CD14-positive monocyte (primary cell): ENCODE measurements around the gene HDAC4. TPM values are rescaled to one million over a fixed set of nuclear protein-coding genes. Genes with fewer than 3 reads are reported as not detected.

ENCODE experiments used
- DNase-seq, 3 donors: peaks; one replicate each; pipeline ENCODE4 v3.0.0-alpha.2; 2011 to 2022
- H2AFZ ChIP-seq: 2 replicates; pipeline ENCODE4 v1.6.0; 2012; ENCODE audit warnings: mild to moderate bottlenecking, low read depth, low read length, inconsistent platforms; ENCODE audit not compliant: insufficient read depth, poor library complexity, severe bottlenecking
- H3K27ac ChIP-seq, 2 donors: 1 replicate in 1 of 2; 2 replicates in 1 of 2; pipeline ENCODE4 v1.5.1; 2012 to 2013; ENCODE audit warnings: low read length in 2 of 2, control low read depth in 1 of 2, inconsistent platforms in 1 of 2, low read depth in 1 of 2, mild to moderate bottlenecking in 1 of 2
- H3K27me3 ChIP-seq, 2 donors: one replicate each; pipeline versions ENCODE4 v1.6.0 to v1.6.1; 2011 to 2013; ENCODE audit warnings: low read length in 2 of 2; ENCODE audit not compliant: control insufficient read depth in 2 of 2, insufficient read depth in 2 of 2
- H3K36me3 ChIP-seq, 2 donors: replicated peaks in 1 of 2; 1 replicate in 1 of 2; 2 replicates in 1 of 2; pipeline versions ENCODE4 v1.5.1 to v1.6.1; 2012 to 2013; ENCODE audit warnings: low read length in 2 of 2, control low read depth in 1 of 2, inconsistent platforms in 1 of 2, mild to moderate bottlenecking in 1 of 2; ENCODE audit not compliant: insufficient read depth in 2 of 2, control insufficient read depth in 1 of 2
- H3K4me1 ChIP-seq, 2 donors: 1 replicate in 1 of 2; 2 replicates in 1 of 2; pipeline versions ENCODE4 v1.5.1 to v1.6.1; 2012 to 2013; ENCODE audit warnings: low read length in 2 of 2, control low read depth in 1 of 2, inconsistent platforms in 1 of 2, mild to moderate bottlenecking in 1 of 2, moderate library complexity in 1 of 2; ENCODE audit not compliant: insufficient read depth in 2 of 2, control insufficient read depth in 1 of 2
- H3K4me2 ChIP-seq: replicated peaks from 2 replicates; pipeline ENCODE3; 2012; ENCODE audit warnings: low read length, moderate library complexity, mild to moderate bottlenecking; ENCODE audit not compliant: poor library complexity, severe bottlenecking; ENCODE audit errors: extremely low read depth
- H3K4me3 ChIP-seq, 3 experiments: fragments of 200-600 bp in 1 of 3; sonication (generic) in 1 of 3; replicated peaks in 1 of 3; 1 replicate in 2 of 3; 2 replicates in 1 of 3; pipeline ENCODE4 v1.5.1; 2011 to 2013; ENCODE audit warnings: low read length in 3 of 3, mild to moderate bottlenecking in 3 of 3, control low read depth in 2 of 3, low read depth in 2 of 3, inconsistent platforms in 1 of 3, moderate library complexity in 1 of 3
- H3K79me2 ChIP-seq: 2 replicates; pipeline ENCODE4 v1.6.0; 2012; ENCODE audit warnings: mild to moderate bottlenecking, control low read depth, inconsistent platforms, low read length, moderate library complexity; ENCODE audit not compliant: insufficient read depth
- H3K9ac ChIP-seq: 2 replicates; pipeline ENCODE4 v1.6.0; 2017; ENCODE audit warnings: low read length, mild to moderate bottlenecking; ENCODE audit not compliant: insufficient read depth, poor library complexity, severe bottlenecking
- H3K9me3 ChIP-seq, 2 donors: replicated peaks in 1 of 2; 1 replicate in 1 of 2; 2 replicates in 1 of 2; pipeline versions ENCODE4 v1.5.1 to v1.6.1; 2012 to 2013; ENCODE audit warnings: low read length in 2 of 2, control low read depth in 1 of 2; ENCODE audit not compliant: control insufficient read depth in 1 of 2, insufficient read depth in 1 of 2
- H4K20me1 ChIP-seq: 2 replicates; pipeline ENCODE4 v1.6.0; 2012; ENCODE audit warnings: mild to moderate bottlenecking, low read length, control low read depth, moderate library complexity; ENCODE audit not compliant: insufficient read depth
- H3K27ac Mint-ChIP-seq, 7 donors: one replicate each; pipeline ENCODE4 v1.8.0; 2020; ENCODE audit warnings: mild to moderate bottlenecking in 7 of 7, mixed read lengths in 7 of 7, moderate library complexity in 6 of 7, inconsistent platforms in 2 of 7
- H3K27me3 Mint-ChIP-seq, 3 donors: one replicate each; pipeline ENCODE4 v1.8.0; 2021 to 2022; ENCODE audit warnings: low read depth in 3 of 3, mild to moderate bottlenecking in 3 of 3, mixed read lengths in 3 of 3, moderate library complexity in 3 of 3, inconsistent platforms in 1 of 3
- H3K36me3 Mint-ChIP-seq, 2 donors: one replicate each; pipeline ENCODE4 v1.8.0; 2020; ENCODE audit warnings: mixed read lengths in 2 of 2, inconsistent platforms in 1 of 2, mild to moderate bottlenecking in 1 of 2
- H3K4me1 Mint-ChIP-seq: one replicate; pipeline ENCODE4 v1.8.0; 2020; ENCODE audit warnings: mild to moderate bottlenecking, mixed read lengths
- H3K4me3 Mint-ChIP-seq, 2 donors: one replicate each; pipeline ENCODE4 v1.8.0; 2020; ENCODE audit warnings: mild to moderate bottlenecking in 2 of 2, mixed read lengths in 2 of 2, moderate library complexity in 1 of 2
- H3K9me3 Mint-ChIP-seq, 7 donors: one replicate each; pipeline ENCODE4 v1.8.0; 2020 to 2022; ENCODE audit warnings: mixed read lengths in 7 of 7, mild to moderate bottlenecking in 6 of 7, moderate library complexity in 6 of 7, inconsistent platforms in 2 of 7
- CTCF ChIP-seq: fragments of 200-600 bp; IDR thresholded peaks from one replicate; pipeline ENCODE4 v1.8.0; 2022; ENCODE audit warnings: antibody characterized with exemption, mild to moderate bottlenecking
- WGBS: methylation state at CpG from one replicate; pipeline ENCODE4 v1.1.5; 2013; ENCODE audit warnings: missing lambda C conversion rate; ENCODE audit not compliant: insufficient coverage; 5-methylcytosine and 5-hydroxymethylcytosine counted together
- intact Hi-C, 2 donors: fragments of 100-400 bp; cut with micrococcal nuclease; formaldehyde crosslinking; loops; one replicate each; pipeline versions ENCODE4 v1.15.0 to v1.15.1; 2023
- polyA plus RNA-seq, 3 donors: library from polyadenylated mRNA; depleted of rRNA in 1 of 3; unstranded in 2 of 3; stranded (reverse) in 1 of 3; fragments of 300-500 nt in 2 of 3; fragments of >200 nt in 1 of 3; fragmentation: Illumina TruSeq in 2 of 3; gene quantifications; 1 replicate in 2 of 3; 2 replicates in 1 of 3; pipeline ENCODE4 v1.2.3, GENCODE V29; 2012 to 2021

The HDAC4 gene
- polyA plus RNA-seq, 3 donors = 3.3 to 23.0 (median 4.5) TPM

- Histone ChIP-seq H3K4me2 (peak overlapping the region; percentile 76), H3K9ac (peak overlapping the region; percentile 49), H3K4me3 (peak overlapping the region; percentile 1 to 60 (median 3)), H3K9me3 (no peaks in the 10 kb centered on the region), H3K27me3 (no peaks in the 10 kb centered on the region), H3K36me3 (peaks cover 4 to 5% of the 10 kb centered on the region in 2 donors), H2AFZ (peak overlapping the region; percentile 4), H3K4me1 (peaks cover 95 to 100% of the 10 kb centered on the region in 2 donors), H3K27ac (peak overlapping the region; percentile 84 to 95), H3K79me2 (peaks cover 98% of the 10 kb centered on the region), H4K20me1 (peaks cover 4% of the 10 kb centered on the region)
- intact Hi-C loops = loop anchor here in 1 of 2 donors (2.0 to 10.0 kb wide), 3 partner anchors 13 to 211 kb away; no protein-coding TSS in a partner anchor
- Mint-ChIP-seq H3K27me3 (no peaks in the 10 kb centered on the region), H3K4me1 (peaks cover 98% of the 10 kb centered on the region), H3K9me3 (peaks cover 0 to 3% (median 0%) of the 10 kb centered on the region in 7 donors), H3K4me3 (peak overlapping the region; percentile 84 to 98), H3K27ac (peak overlapping the region; percentile 92 to 98 (median 95)), H3K36me3 (peaks cover 22 to 42% of the 10 kb centered on the region in 2 donors)
- no peak for TF ChIP-seq CTCF
- WGBS = 0% methylated on average over 1 of the region's 7 CpGs
- DNase-seq = peak in 2 of 3 donors; percentile 37 to 65
Observed at GRCh38 chr2:239253701-239254436, 147.0 kb downstream of the HDAC4 start.

GRCh38 chr2:239253264-239253663 is 147.6 kb downstream of the HDAC4 start:
- no peaks in the 10 kb centered on the region for H3K27me3 Mint-ChIP-seq
- no peaks in the 10 kb centered on the region for H3K27me3 ChIP-seq
- peaks cover 89 to 100% of the 10 kb centered on the region in 2 donors for H3K4me1 ChIP-seq
- intact Hi-C loops = loop anchor here in 1 of 2 donors (2.0 to 10.0 kb wide), 2 partner anchors 14 to 212 kb away; no protein-coding TSS in a partner anchor
- peak in 2 of 3 donors; percentile 62 to 79 for DNase-seq
- peaks cover 5% of the 10 kb centered on the region for H4K20me1 ChIP-seq
- H3K4me3 ChIP-seq = peak overlapping the region; percentile 21 to 60 (median 34)
- WGBS = 0% methylated on average over 1 of the region's 7 CpGs
- H3K4me3 Mint-ChIP-seq = peak overlapping the region; percentile 84 to 98
- peak overlapping the region; percentile 49 for H3K9ac ChIP-seq
- peak overlapping the region; percentile 76 for H3K4me2 ChIP-seq
- H3K27ac ChIP-seq = peak overlapping the region; percentile 84 to 95
- peaks cover 98% of the 10 kb centered on the region for H3K79me2 ChIP-seq
- H2AFZ ChIP-seq = peak overlapping the region; percentile 4
- peaks cover 96% of the 10 kb centered on the region for H3K4me1 Mint-ChIP-seq
- H3K27ac Mint-ChIP-seq = peak overlapping the region; percentile 92 to 98 (median 95)
- TF ChIP-seq CTCF = no peak
- no peaks in the 10 kb centered on the region for H3K9me3 ChIP-seq
- H3K36me3 Mint-ChIP-seq = peaks cover 26 to 46% of the 10 kb centered on the region in 2 donors
- peaks cover 0 to 3% (median 0%) of the 10 kb centered on the region in 7 donors for H3K9me3 Mint-ChIP-seq
- peaks cover 6 to 11% of the 10 kb centered on the region in 2 donors for H3K36me3 ChIP-seq
